Mesendoderm (in vitro differentiated cells): ENCODE measurements around the gene UBE2D1.

ENCODE experiments used
- DNase-seq: peaks from one replicate; pipeline ENCODE4 v3.0.0; 2013
- H2AK5ac ChIP-seq: 2 replicates; pipeline ENCODE4 v1.6.1; 2013; ENCODE audit warnings: low read length, inconsistent platforms
- H2BK120ac ChIP-seq: 2 replicates; pipeline ENCODE4 v1.6.1; 2013; ENCODE audit warnings: low read depth, mild to moderate bottlenecking, low read length, moderate library complexity, mixed read lengths
- H2BK15ac ChIP-seq: replicated peaks from 2 replicates; pipeline ENCODE4 v1.6.1; 2013; ENCODE audit warnings: low read depth, mild to moderate bottlenecking, moderate library complexity
- H2BK5ac ChIP-seq: 2 replicates; pipeline ENCODE4 v1.6.1; 2013; ENCODE audit warnings: low read length, inconsistent platforms
- H3K18ac ChIP-seq: 2 replicates; pipeline ENCODE4 v1.6.1; 2013; ENCODE audit warnings: mild to moderate bottlenecking, low read length, mixed read lengths
- H3K23ac ChIP-seq: one replicate; pipeline ENCODE4 v1.6.1; 2013; ENCODE audit warnings: low read length
- H3K27ac ChIP-seq: 2 replicates; pipeline ENCODE4 v1.5.1; 2013; ENCODE audit warnings: low read depth, mild to moderate bottlenecking, inconsistent platforms, low read length, moderate library complexity
- H3K27me3 ChIP-seq: 2 replicates; pipeline ENCODE4 v1.6.1; 2013; ENCODE audit warnings: low read length, control low read depth, mild to moderate bottlenecking, inconsistent platforms; ENCODE audit not compliant: insufficient read depth, poor library complexity
- H3K36me3 ChIP-seq: 2 replicates; pipeline ENCODE4 v1.6.1; 2013; ENCODE audit warnings: low read length, inconsistent platforms; ENCODE audit not compliant: control insufficient read depth, insufficient read depth
- H3K4ac ChIP-seq: one replicate; pipeline ENCODE4 v1.6.1; 2013; ENCODE audit warnings: low read depth, mild to moderate bottlenecking, low read length, moderate library complexity
- H3K4me1 ChIP-seq: 2 replicates; pipeline ENCODE4 v1.6.1; 2013; ENCODE audit warnings: low read depth, low read length, inconsistent platforms; ENCODE audit not compliant: control insufficient read depth
- H3K4me2 ChIP-seq: 2 replicates; pipeline ENCODE4 v1.6.1; 2013; ENCODE audit warnings: low read length
- H3K4me3 ChIP-seq: 2 replicates; pipeline ENCODE4 v1.5.1; 2013; ENCODE audit warnings: mild to moderate bottlenecking, low read length
- H3K56ac ChIP-seq: one replicate; pipeline ENCODE4 v1.6.1; 2013; ENCODE audit warnings: low read length
- H3K79me1 ChIP-seq: 2 replicates; pipeline ENCODE4 v1.6.1; 2013; ENCODE audit warnings: low read length, inconsistent platforms
- H3K79me2 ChIP-seq: 2 replicates; pipeline ENCODE4 v1.6.1; 2013; ENCODE audit warnings: mild to moderate bottlenecking, low read length; ENCODE audit not compliant: control insufficient read depth, insufficient read depth
- H3K9ac ChIP-seq: 2 replicates; pipeline ENCODE4 v1.6.1; 2013; ENCODE audit warnings: low read length, inconsistent platforms
- H4K5ac ChIP-seq: one replicate; pipeline ENCODE4 v1.6.1; 2013; ENCODE audit warnings: low read length
- H4K8ac ChIP-seq: one replicate; pipeline ENCODE4 v1.6.1; 2013; ENCODE audit warnings: low read depth, mild to moderate bottlenecking, control low read depth, low read length, moderate library complexity
- WGBS: extraction: QIAGEN DNeasy Blood & Tissue Kit; methylation state at CpG from one replicate; pipeline ENCODE4 v1.1.7; 2013; ENCODE audit warnings: low lambda C conversion rate, missing lambda C conversion rate; ENCODE audit not compliant: insufficient coverage; ENCODE audit errors: extremely low coverage; 5-methylcytosine and 5-hydroxymethylcytosine counted together

The UBE2D1 gene

DNA sequence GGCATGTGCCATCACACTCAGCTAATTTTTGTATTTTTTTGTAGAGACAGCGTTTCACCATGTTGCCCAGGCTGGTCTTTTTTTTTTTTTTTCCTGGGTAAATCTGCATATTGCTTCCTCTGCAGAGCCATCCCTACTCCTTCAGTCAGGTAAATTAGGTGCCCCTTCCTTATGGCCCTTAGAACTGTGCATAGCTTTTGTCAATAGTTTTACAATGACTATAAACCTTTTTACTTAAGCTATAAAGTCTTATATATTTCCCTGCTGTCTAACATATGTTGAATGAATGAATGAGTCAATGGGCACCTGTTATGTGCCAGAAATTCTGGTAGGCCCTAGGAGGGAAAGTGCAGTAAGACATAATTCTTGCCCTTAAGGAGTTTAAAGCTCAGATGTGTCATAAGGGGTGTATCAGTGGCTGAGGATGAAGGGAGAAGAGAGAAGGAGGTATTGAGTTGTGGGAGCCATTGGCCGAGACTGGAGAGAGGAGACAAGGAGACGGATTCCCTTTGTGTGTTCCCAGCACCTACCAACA lies 30.6 kb upstream of the UBE2D1 start:
- Histone ChIP-seq H3K4me2 (no peak overlapping the region), H2BK15ac (no peak overlapping the region), H3K9ac (no peak overlapping the region), H3K36me3 (no peaks in the 10 kb centered on the region), H2BK120ac (no peak overlapping the region), H4K8ac (no peak overlapping the region), H2AK5ac (no peak overlapping the region), H3K56ac (no peak overlapping the region), H3K27ac (no peak overlapping the region), H3K18ac (no peak overlapping the region), H4K5ac (no peak overlapping the region), H3K4me1 (no peaks in the 10 kb centered on the region), H3K79me2 (no peaks in the 10 kb centered on the region), H3K27me3 (no peaks in the 10 kb centered on the region), H3K23ac (no peak overlapping the region), H3K79me1 (no peaks in the 10 kb centered on the region), H2BK5ac (no peak overlapping the region), H3K4me3 (no peak overlapping the region), H3K4ac (no peak overlapping the region)
- no CpG with 5 or more reads among the region's 3 CpGs for WGBS
- DNase-seq, result no peak

DNA sequence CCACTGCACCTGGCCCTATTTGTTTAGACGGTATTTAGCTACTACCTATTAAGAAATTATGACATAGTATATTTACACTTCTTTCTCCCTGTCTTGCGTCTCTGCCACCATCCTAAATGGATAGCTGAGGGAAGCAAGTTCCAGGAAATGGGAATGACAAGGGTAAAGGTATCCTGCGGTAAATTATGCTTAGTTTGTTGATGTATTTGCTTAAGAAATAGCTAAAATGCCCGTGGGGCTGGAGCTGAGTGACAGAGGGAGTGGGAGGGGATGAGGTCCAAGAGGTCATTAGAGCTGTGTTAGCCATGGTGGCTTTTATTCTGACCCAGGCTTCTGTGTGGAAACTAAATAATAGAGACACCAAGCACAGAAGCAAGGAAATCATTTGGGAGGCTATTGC lies 29.0 kb upstream of the UBE2D1 start:
- H3K27ac ChIP-seq, result no peak overlapping the region
- DNase-seq, result no peak
- H2BK5ac ChIP-seq, result no peak overlapping the region
- no peak overlapping the region for H3K56ac ChIP-seq
- H3K9ac ChIP-seq, result no peak overlapping the region
- no peak overlapping the region for H3K18ac ChIP-seq
- H3K4me1 ChIP-seq, result no peaks in the 10 kb centered on the region
- no peaks in the 10 kb centered on the region for H3K79me1 ChIP-seq
- H2AK5ac ChIP-seq, result no peak overlapping the region
- WGBS, result no CpG with 5 or more reads among the region's 4 CpGs
- H4K5ac ChIP-seq, result no peak overlapping the region
- H4K8ac ChIP-seq, result no peak overlapping the region
- no peak overlapping the region for H3K4me2 ChIP-seq
- H2BK120ac ChIP-seq, result no peak overlapping the region
- no peak overlapping the region for H2BK15ac ChIP-seq
- no peaks in the 10 kb centered on the region for H3K27me3 ChIP-seq
- no peaks in the 10 kb centered on the region for H3K79me2 ChIP-seq
- H3K23ac ChIP-seq, result no peak overlapping the region
- H3K4me3 ChIP-seq, result no peak overlapping the region
- H3K4ac ChIP-seq, result no peak overlapping the region
- H3K36me3 ChIP-seq, result no peaks in the 10 kb centered on the region

DNA sequence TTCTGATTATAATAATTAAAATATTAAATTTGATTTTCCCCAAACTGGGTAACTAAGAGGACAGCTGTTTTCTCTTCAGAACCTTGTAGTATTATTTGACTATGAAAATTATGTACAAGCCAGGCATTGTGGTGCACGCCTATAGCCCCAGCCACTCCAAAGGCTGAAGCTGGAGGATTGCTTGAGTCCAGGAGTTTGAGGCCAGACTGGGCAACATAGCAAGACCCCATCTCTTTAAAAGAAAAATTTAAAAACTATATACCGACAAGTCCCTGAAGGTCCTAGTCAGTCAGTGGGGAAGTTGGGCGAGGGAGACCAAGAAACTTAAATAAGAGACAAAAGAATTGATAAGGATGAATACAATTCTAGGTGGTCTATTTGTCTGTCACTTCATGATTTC lies 27.1 kb upstream of the UBE2D1 start:
- no peaks in the 10 kb centered on the region for H3K36me3 ChIP-seq
- no peak overlapping the region for H3K4me2 ChIP-seq
- H3K79me2 ChIP-seq, result no peaks in the 10 kb centered on the region
- no peak overlapping the region for H3K4me3 ChIP-seq
- H3K56ac ChIP-seq, result no peak overlapping the region
- H2BK120ac ChIP-seq, result no peak overlapping the region
- H2BK15ac ChIP-seq, result no peak overlapping the region
- H3K9ac ChIP-seq, result no peak overlapping the region
- no peak overlapping the region for H2AK5ac ChIP-seq
- H3K4me1 ChIP-seq, result no peaks in the 10 kb centered on the region
- WGBS, result no CpG with 5 or more reads among the region's 3 CpGs
- no peak overlapping the region for H3K23ac ChIP-seq
- H3K79me1 ChIP-seq, result no peaks in the 10 kb centered on the region
- H3K18ac ChIP-seq, result no peak overlapping the region
- H3K27me3 ChIP-seq, result no peaks in the 10 kb centered on the region
- no peak overlapping the region for H3K4ac ChIP-seq
- DNase-seq, result no peak
- no peak overlapping the region for H4K8ac ChIP-seq
- H4K5ac ChIP-seq, result no peak overlapping the region
- H3K27ac ChIP-seq, result no peak overlapping the region
- no peak overlapping the region for H2BK5ac ChIP-seq

DNA sequence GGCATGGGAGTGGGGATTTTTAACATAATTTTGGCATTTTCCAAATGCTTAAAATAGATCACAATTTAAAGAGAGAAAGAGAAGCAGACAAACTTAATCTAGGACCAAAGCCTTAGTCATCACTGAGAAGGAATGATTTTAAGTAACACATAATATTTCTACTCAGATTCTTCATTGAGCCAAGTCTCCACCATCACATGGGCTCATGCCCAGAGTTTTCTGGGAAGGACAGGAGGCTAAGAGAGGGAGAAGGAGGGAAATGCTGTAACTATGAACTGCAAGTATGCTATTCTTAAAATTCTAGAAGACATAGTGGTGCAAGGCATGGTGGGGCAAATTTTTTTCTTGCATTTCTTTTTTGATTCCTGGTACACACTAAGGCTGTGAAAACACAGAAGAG lies 23.8 kb upstream of the UBE2D1 start:
- Histone ChIP-seq H2BK120ac (no peak overlapping the region), H3K4me2 (no peak overlapping the region), H3K23ac (no peak overlapping the region), H3K9ac (no peak overlapping the region), H3K56ac (no peak overlapping the region), H3K36me3 (no peaks in the 10 kb centered on the region), H2AK5ac (no peak overlapping the region), H3K4me3 (no peak overlapping the region), H4K5ac (no peak overlapping the region), H3K79me2 (no peaks in the 10 kb centered on the region), H3K18ac (no peak overlapping the region), H3K27me3 (no peaks in the 10 kb centered on the region), H3K4ac (no peak overlapping the region), H2BK5ac (no peak overlapping the region), H4K8ac (no peak overlapping the region), H3K4me1 (no peaks in the 10 kb centered on the region), H3K79me1 (no peaks in the 10 kb centered on the region), H2BK15ac (no peak overlapping the region), H3K27ac (no peak overlapping the region)
- no peak for DNase-seq

DNA sequence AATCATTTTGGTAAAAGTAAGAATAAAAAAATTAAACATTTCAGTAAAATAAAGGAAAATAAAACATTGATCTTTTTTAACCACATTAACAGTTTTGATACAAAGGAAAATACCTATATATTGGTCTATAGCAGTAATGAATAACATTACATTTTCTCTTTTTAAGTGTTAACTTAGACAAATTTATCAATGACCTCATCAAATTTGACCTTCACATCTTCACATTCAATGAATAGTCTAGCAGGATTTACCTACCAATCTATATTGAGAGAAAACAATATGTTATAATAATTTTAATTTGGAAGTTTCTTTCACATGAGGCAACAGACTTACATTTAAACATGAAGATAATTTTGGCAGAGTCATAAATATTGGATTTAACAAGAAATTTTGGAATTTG lies 17.9 kb upstream of the UBE2D1 start:
- H3K56ac ChIP-seq, result no peak overlapping the region

DNA sequence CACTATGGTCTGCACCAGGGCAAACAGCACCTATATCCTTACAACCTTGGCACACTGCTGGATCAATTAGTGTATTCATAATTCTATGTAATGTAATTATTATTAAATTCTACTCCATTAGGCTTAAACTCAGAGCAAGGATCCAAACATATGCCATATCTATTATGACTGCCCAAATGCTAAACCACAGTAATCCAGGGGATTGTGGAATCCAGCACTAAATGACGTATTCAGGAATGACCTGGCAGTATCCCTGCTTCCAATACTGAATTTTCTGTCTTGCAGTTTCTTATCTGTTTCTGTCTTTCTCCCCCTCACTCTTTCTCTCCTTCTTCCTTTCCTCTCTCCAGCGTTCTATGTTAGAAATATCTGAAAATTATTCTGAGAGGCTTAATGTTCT lies 16.5 kb upstream of the UBE2D1 start:
- no peak overlapping the region for H3K4me2 ChIP-seq
- no peaks in the 10 kb centered on the region for H3K79me2 ChIP-seq
- no peak overlapping the region for H2BK5ac ChIP-seq
- no peaks in the 10 kb centered on the region for H3K79me1 ChIP-seq
- H3K56ac ChIP-seq, result no peak overlapping the region
- H3K9ac ChIP-seq, result no peak overlapping the region
- no peaks in the 10 kb centered on the region for H3K36me3 ChIP-seq
- no peak for DNase-seq
- H2BK120ac ChIP-seq, result no peak overlapping the region
- H3K4ac ChIP-seq, result no peak overlapping the region
- no peak overlapping the region for H3K4me3 ChIP-seq
- WGBS, result no CpG with 5 or more reads among the region's 2 CpGs
- H2AK5ac ChIP-seq, result no peak overlapping the region
- H3K18ac ChIP-seq, result no peak overlapping the region
- H4K5ac ChIP-seq, result no peak overlapping the region
- H3K23ac ChIP-seq, result no peak overlapping the region
- H3K27me3 ChIP-seq, result no peaks in the 10 kb centered on the region
- no peaks in the 10 kb centered on the region for H3K4me1 ChIP-seq
- no peak overlapping the region for H4K8ac ChIP-seq
- no peak overlapping the region for H3K27ac ChIP-seq
- no peak overlapping the region for H2BK15ac ChIP-seq

More for the DNA sequence above, 17.9 kb upstream of the UBE2D1 start:
- Histone ChIP-seq H3K27me3 (no peaks in the 10 kb centered on the region), H2BK15ac (no peak overlapping the region), H4K8ac (no peak overlapping the region), H3K79me2 (no peaks in the 10 kb centered on the region), H2BK5ac (no peak overlapping the region), H3K4me3 (no peak overlapping the region), H3K4ac (no peak overlapping the region), H3K27ac (no peak overlapping the region), H3K18ac (no peak overlapping the region), H3K23ac (no peak overlapping the region), H3K9ac (no peak overlapping the region), H4K5ac (no peak overlapping the region), H3K4me2 (no peak overlapping the region), H3K36me3 (no peaks in the 10 kb centered on the region), H3K79me1 (no peaks in the 10 kb centered on the region), H2BK120ac (no peak overlapping the region), H2AK5ac (no peak overlapping the region), H3K4me1 (no peaks in the 10 kb centered on the region)
- no peak for DNase-seq
